Neural progenitor cell (in vitro differentiated cells): ENCODE data around the gene CYB5D1.
A peak's percentile ranks its signal among the peaks of the same experiment; 100 is the strongest.

Experiments used
- EZH2 ChIP-seq: fragments of 200-600 bp; sonication (generic); IDR thresholded peaks from 2 replicates; pipeline ENCODE4 v1.6.1; 2017; ENCODE audit warnings: antibody characterized with exemption, mild to moderate bottlenecking, moderate library complexity
- EZH2phosphoT487 ChIP-seq: fragments of 200-600 bp; sonication (generic); IDR thresholded peaks from 2 replicates; pipeline ENCODE4 v1.6.1; 2017; ENCODE audit warnings: antibody characterized with exemption
- TF ChIP-seq, protein P1 (sequence below): fragments of 200-600 bp; sonication (generic); IDR thresholded peaks from 2 replicates; pipeline ENCODE4 v1.5.1; 2017; ENCODE audit warnings: antibody characterized with exemption, mild to moderate bottlenecking

DNA sequence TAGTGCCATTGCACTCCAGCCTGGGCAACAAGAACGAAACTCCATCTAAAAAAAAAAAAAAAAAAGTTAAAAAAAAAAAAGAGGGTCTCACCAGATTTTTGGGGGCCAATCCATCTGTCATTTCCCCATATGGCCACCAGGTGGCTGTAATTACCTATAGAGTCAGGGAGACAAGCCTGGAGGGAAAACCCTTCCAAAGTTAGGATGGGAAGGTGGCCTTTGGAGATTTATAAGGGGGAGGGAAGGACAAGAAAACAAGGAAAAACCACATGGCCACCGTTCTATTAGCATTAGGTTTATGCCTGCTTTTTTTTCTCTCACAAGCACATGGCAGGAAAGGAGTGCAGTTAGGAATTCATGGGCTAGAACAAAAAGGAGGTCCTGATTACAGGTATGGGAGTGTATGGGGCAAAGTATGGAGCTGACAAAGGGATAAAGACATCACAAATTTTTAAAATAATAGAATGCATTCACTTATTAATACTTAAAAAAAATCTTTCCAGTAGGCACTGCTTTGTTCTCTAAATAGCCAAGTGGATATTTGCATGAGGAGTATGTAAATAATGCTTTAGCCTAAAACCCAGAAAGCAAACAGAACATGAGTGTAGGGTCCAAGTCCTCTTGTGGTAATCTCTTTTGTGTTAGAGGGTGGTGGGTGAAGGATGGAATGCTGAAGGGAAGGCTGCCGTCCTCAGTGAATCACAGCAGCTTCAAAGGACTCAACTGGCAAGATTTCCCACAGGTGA, 5.1 kb downstream of the CYB5D1 start:
- no peak for TF ChIP-seq EZH2phosphoT487
- TF ChIP-seq, protein P1, sequence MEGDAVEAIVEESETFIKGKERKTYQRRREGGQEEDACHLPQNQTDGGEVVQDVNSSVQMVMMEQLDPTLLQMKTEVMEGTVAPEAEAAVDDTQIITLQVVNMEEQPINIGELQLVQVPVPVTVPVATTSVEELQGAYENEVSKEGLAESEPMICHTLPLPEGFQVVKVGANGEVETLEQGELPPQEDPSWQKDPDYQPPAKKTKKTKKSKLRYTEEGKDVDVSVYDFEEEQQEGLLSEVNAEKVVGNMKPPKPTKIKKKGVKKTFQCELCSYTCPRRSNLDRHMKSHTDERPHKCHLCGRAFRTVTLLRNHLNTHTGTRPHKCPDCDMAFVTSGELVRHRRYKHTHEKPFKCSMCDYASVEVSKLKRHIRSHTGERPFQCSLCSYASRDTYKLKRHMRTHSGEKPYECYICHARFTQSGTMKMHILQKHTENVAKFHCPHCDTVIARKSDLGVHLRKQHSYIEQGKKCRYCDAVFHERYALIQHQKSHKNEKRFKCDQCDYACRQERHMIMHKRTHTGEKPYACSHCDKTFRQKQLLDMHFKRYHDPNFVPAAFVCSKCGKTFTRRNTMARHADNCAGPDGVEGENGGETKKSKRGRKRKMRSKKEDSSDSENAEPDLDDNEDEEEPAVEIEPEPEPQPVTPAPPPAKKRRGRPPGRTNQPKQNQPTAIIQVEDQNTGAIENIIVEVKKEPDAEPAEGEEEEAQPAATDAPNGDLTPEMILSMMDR, result peak; percentile 77
- TF ChIP-seq EZH2, result no peak
